ENCODE measurements around the gene RTP3. TPM values are rescaled to one million over a fixed set of nuclear protein-coding genes. Genes with fewer than 3 reads are reported as not detected.

Gene RTP3
- total and polyA plus RNA-seq, 12 donors = not detected

GRCh38 chr3:46503200-46503874 lies 5.6 kb downstream of the RTP3 start:
- H3K9me3 ChIP-seq = no peaks in the 10 kb centered on the region
- H3K4me3 ChIP-seq = no peak overlapping the region
- intact Hi-C loops (cut with DNase I) = no loop called here
- H3K27ac ChIP-seq = no peak overlapping the region
- no peak for TF ChIP-seq CTCF (IDR thresholded peaks at IDR 0.05)
- DNase-seq = no peak
- WGBS, 2 donors = 78% methylated on average over 7 of the region's 7 CpGs
- no peaks in the 10 kb centered on the region for H3K36me3 ChIP-seq
- ATAC-seq = peak in 1 of 8 donors; percentile 10
- H3K4me1 ChIP-seq = peaks cover 0 to 20% (median 3%) of the 10 kb centered on the region in 9 donors
- no peaks in the 10 kb centered on the region for H3K27me3 ChIP-seq

GRCh38 chr3:46504789-46505188 lies 7.0 kb downstream of the RTP3 start:
- no peaks in the 10 kb centered on the region for H3K27me3 ChIP-seq
- no peak overlapping the region for H3K4me3 ChIP-seq
- WGBS, 2 donors = 70 to 79% methylated on average over 5 of the region's 5 CpGs
- peaks cover 0 to 9% (median 0%) of the 10 kb centered on the region in 9 donors for H3K36me3 ChIP-seq
- no peak for ATAC-seq
- no peaks in the 10 kb centered on the region for H3K9me3 ChIP-seq
- no peak for TF ChIP-seq CTCF (IDR thresholded peaks at IDR 0.05)
- no peak for DNase-seq
- no peak overlapping the region for H3K27ac ChIP-seq
- H3K4me1 ChIP-seq = peaks cover 0 to 10% (median 0%) of the 10 kb centered on the region in 9 donors
- intact Hi-C loops (cut with DNase I) = no loop called here

- Histone ChIP-seq H3K9me3 (no peaks in the 10 kb centered on the region), H3K36me3 (peaks cover 0 to 15% (median 0%) of the 10 kb centered on the region in 9 donors), H3K4me1 (peaks cover 0 to 10% (median 0%) of the 10 kb centered on the region in 9 donors), H3K27me3 (no peaks in the 10 kb centered on the region), H3K27ac (no peak overlapping the region), H3K4me3 (no peak overlapping the region)
- intact Hi-C loops (cut with DNase I) = no loop called here
- WGBS, 2 donors = 82 to 87% methylated on average over 10 of the region's 10 CpGs
- peak in 2 of 8 donors; percentile 11 to 27 for ATAC-seq
- no peak for TF ChIP-seq CTCF (IDR thresholded peaks at IDR 0.05)
- no peak for DNase-seq
Measured at GRCh38 chr3:46505953-46506352, 8.2 kb downstream of the RTP3 start.

GRCh38 chr3:46506526-46506925 lies 8.8 kb downstream of the RTP3 start:
- H3K36me3 ChIP-seq = peaks cover 0 to 19% (median 0%) of the 10 kb centered on the region in 9 donors
- no peaks in the 10 kb centered on the region for H3K27me3 ChIP-seq
- peaks cover 0 to 10% (median 0%) of the 10 kb centered on the region in 9 donors for H3K4me1 ChIP-seq
- H3K27ac ChIP-seq = no peak overlapping the region
- WGBS, 2 donors = 72 to 83% methylated on average over 3 of the region's 3 CpGs
- ATAC-seq (no peak), DNase-seq (no peak)
- H3K4me3 ChIP-seq = no peak overlapping the region
- no peak for TF ChIP-seq CTCF (IDR thresholded peaks at IDR 0.05)
- intact Hi-C loops (cut with DNase I) = no loop called here
- H3K9me3 ChIP-seq = no peaks in the 10 kb centered on the region

Data from heart right ventricle (tissue), 16 donors.